WTC11 (cell line): ENCODE results near the gene MAPK12.

Experiments
- CDX4 ChIP-seq: fragments of 250-450 bp; sonication (Bioruptor Pico); IDR thresholded peaks from 2 replicates; pipeline ENCODE4 v1.9.0; 2021; ENCODE audit warnings: moderate library complexity, mild to moderate bottlenecking, inconsistent platforms, borderline replicate concordance
- CTCF ChIP-seq: fragments of 200-600 bp; IDR thresholded peaks from 2 replicates; pipeline ENCODE4 v1.8.0; 2022; ENCODE audit warnings: antibody characterized with exemption
- GABPB1 ChIP-seq: sonication (generic); formaldehyde crosslinking; IDR thresholded peaks from 2 replicates; pipeline ENCODE4 v1.8.1; 2023; ENCODE audit warnings: mild to moderate bottlenecking, missing genetic modification reagents
- MLX ChIP-seq: sonication (generic); formaldehyde crosslinking; IDR thresholded peaks from 2 replicates; pipeline ENCODE4 v1.8.1; 2023; ENCODE audit warnings: mild to moderate bottlenecking, missing genetic modification reagents, moderate library complexity
- MXD4 ChIP-seq: fragments of 250-450 bp; sonication (Bioruptor Pico); IDR thresholded peaks from 2 replicates; pipeline ENCODE4 v1.8.0; 2021; ENCODE audit warnings: mild to moderate bottlenecking, moderate library complexity, borderline replicate concordance
- NR2C2 ChIP-seq: sonication (generic); formaldehyde crosslinking; IDR thresholded peaks from 2 replicates; pipeline ENCODE4 v1.8.0; 2022; ENCODE audit warnings: mild to moderate bottlenecking, missing genetic modification reagents
- ZNF232 ChIP-seq: sonication (generic); formaldehyde crosslinking; IDR thresholded peaks from 2 replicates; pipeline ENCODE4 v1.8.0; 2022; ENCODE audit warnings: mild to moderate bottlenecking, missing genetic modification reagents

GRCh38 chr22:50256258-50256862 is 5.1 kb downstream of the MAPK12 start:
- TF ChIP-seq GABPB1 (CRISPR knock-in tag) (no peak), CTCF (no peak), MLX (no peak), MXD4 (CRISPR knock-in tag) (no peak), NR2C2 (CRISPR knock-in tag) (no peak), CDX4 (CRISPR knock-in tag) (no peak), ZNF232 (CRISPR knock-in tag) (no peak)
